Activated naive CD8-positive, alpha-beta T cell treated with anti-CD3 and anti-CD28 coated beads for 36 hours (primary cell): ENCODE measurements around the gene CAMTA1. TPM values are rescaled to one million over a fixed set of nuclear protein-coding genes. Genes with fewer than 3 reads are reported as not detected.

Source experiments
- DNase-seq: peaks from one replicate; pipeline ENCODE4 v3.0.0; 2021
- H3K27ac Mint-ChIP-seq: one replicate; pipeline ENCODE4 v1.8.0; 2022; ENCODE audit warnings: mild to moderate bottlenecking, moderate library complexity, mixed read lengths
- H3K27me3 Mint-ChIP-seq: one replicate; pipeline ENCODE4 v1.8.0; 2022; ENCODE audit warnings: mild to moderate bottlenecking, mixed read lengths
- H3K36me3 Mint-ChIP-seq: one replicate; pipeline ENCODE4 v1.8.0; 2021; ENCODE audit warnings: mild to moderate bottlenecking, mixed read lengths
- H3K4me1 Mint-ChIP-seq: one replicate; pipeline ENCODE4 v1.8.0; 2021; ENCODE audit warnings: mixed read lengths
- H3K4me3 Mint-ChIP-seq: one replicate; pipeline ENCODE4 v1.8.0; 2022; ENCODE audit warnings: mild to moderate bottlenecking, moderate library complexity, mixed read lengths
- H3K9me3 Mint-ChIP-seq: one replicate; pipeline ENCODE4 v1.8.0; 2022; ENCODE audit warnings: mixed read lengths
- total RNA-seq, 2 experiments: library from RNA; stranded (reverse); gene quantifications; one replicate each; pipeline ENCODE4 v1.2.3, GENCODE V29; 2021

CAMTA1 gene
- total RNA-seq, 2 experiments from 2014 or later = 70.4 to 71.4 TPM

GRCh38 chr1:7513081-7513480 is 727.8 kb downstream of the CAMTA1 start:
- Mint-ChIP-seq H3K36me3 (no peaks in the 10 kb centered on the region), H3K4me1 (no peaks in the 10 kb centered on the region), H3K27me3 (peaks cover 3% of the 10 kb centered on the region), H3K9me3 (no peaks in the 10 kb centered on the region), H3K4me3 (no peak overlapping the region), H3K27ac (no peak overlapping the region)
- no peak for DNase-seq

DNA sequence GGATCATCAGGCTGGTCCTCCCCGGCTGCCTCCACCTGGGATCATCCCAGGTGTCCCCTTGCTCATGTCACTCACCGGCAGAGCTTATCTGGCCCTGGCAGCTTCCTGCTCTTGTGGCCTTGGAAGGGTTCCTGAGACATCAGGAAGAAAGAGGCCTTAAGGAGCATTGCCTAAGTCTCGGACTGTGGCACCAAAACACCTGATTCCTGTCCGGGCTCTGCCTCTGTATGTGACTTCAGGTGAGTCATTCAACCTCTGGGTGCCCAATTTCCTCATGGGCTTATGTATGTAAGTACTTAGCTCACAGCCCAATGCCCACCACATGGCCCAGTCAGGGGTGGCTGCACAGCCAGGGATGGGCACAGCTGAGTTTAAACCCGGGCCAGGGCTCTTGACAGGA is 729.9 kb downstream of the CAMTA1 start:
- peaks cover 3% of the 10 kb centered on the region for H3K27me3 Mint-ChIP-seq
- H3K36me3 Mint-ChIP-seq = no peaks in the 10 kb centered on the region
- no peaks in the 10 kb centered on the region for H3K9me3 Mint-ChIP-seq
- H3K4me3 Mint-ChIP-seq = no peak overlapping the region
- no peak for DNase-seq
- H3K27ac Mint-ChIP-seq = no peak overlapping the region
- H3K4me1 Mint-ChIP-seq = no peaks in the 10 kb centered on the region

GRCh38 chr1:7515904-7516303 is 730.6 kb downstream of the CAMTA1 start:
- Mint-ChIP-seq H3K4me3 (no peak overlapping the region), H3K27me3 (peaks cover 3% of the 10 kb centered on the region), H3K27ac (no peak overlapping the region), H3K36me3 (no peaks in the 10 kb centered on the region), H3K4me1 (no peaks in the 10 kb centered on the region), H3K9me3 (no peaks in the 10 kb centered on the region)
- DNase-seq = no peak

- no peak overlapping the region for H3K27ac Mint-ChIP-seq
- no peak for DNase-seq
- no peaks in the 10 kb centered on the region for H3K9me3 Mint-ChIP-seq
- no peak overlapping the region for H3K4me3 Mint-ChIP-seq
- no peaks in the 10 kb centered on the region for H3K4me1 Mint-ChIP-seq
- H3K36me3 Mint-ChIP-seq = no peaks in the 10 kb centered on the region
- H3K27me3 Mint-ChIP-seq = peaks cover 3% of the 10 kb centered on the region
Observed at GRCh38 chr1:7516341-7516740, 731.1 kb downstream of the CAMTA1 start.

- DNase-seq = no peak
- Mint-ChIP-seq H3K4me3 (no peak overlapping the region), H3K4me1 (no peaks in the 10 kb centered on the region), H3K27me3 (peaks cover 3% of the 10 kb centered on the region), H3K9me3 (no peaks in the 10 kb centered on the region), H3K36me3 (no peaks in the 10 kb centered on the region), H3K27ac (no peak overlapping the region)
Observed at GRCh38 chr1:7516929-7517328, 731.7 kb downstream of the CAMTA1 start.

- Mint-ChIP-seq H3K4me3 (no peak overlapping the region), H3K4me1 (no peaks in the 10 kb centered on the region), H3K36me3 (no peaks in the 10 kb centered on the region), H3K27ac (no peak overlapping the region), H3K27me3 (peaks cover 9% of the 10 kb centered on the region), H3K9me3 (no peaks in the 10 kb centered on the region)
- DNase-seq = no peak
Observed at GRCh38 chr1:7517611-7518330, 732.5 kb downstream of the CAMTA1 start.

GRCh38 chr1:7518411-7518810 is 733.2 kb downstream of the CAMTA1 start:
- Mint-ChIP-seq H3K4me3 (no peak overlapping the region), H3K9me3 (no peaks in the 10 kb centered on the region), H3K27me3 (peaks cover 11% of the 10 kb centered on the region), H3K4me1 (no peaks in the 10 kb centered on the region), H3K27ac (no peak overlapping the region), H3K36me3 (no peaks in the 10 kb centered on the region)
- no peak for DNase-seq

GRCh38 chr1:7519181-7519860 is 734.1 kb downstream of the CAMTA1 start:
- H3K4me1 Mint-ChIP-seq = no peaks in the 10 kb centered on the region
- H3K4me3 Mint-ChIP-seq = no peak overlapping the region
- DNase-seq = no peak
- H3K9me3 Mint-ChIP-seq = no peaks in the 10 kb centered on the region
- no peaks in the 10 kb centered on the region for H3K36me3 Mint-ChIP-seq
- H3K27ac Mint-ChIP-seq = no peak overlapping the region
- peaks cover 11% of the 10 kb centered on the region for H3K27me3 Mint-ChIP-seq

DNA sequence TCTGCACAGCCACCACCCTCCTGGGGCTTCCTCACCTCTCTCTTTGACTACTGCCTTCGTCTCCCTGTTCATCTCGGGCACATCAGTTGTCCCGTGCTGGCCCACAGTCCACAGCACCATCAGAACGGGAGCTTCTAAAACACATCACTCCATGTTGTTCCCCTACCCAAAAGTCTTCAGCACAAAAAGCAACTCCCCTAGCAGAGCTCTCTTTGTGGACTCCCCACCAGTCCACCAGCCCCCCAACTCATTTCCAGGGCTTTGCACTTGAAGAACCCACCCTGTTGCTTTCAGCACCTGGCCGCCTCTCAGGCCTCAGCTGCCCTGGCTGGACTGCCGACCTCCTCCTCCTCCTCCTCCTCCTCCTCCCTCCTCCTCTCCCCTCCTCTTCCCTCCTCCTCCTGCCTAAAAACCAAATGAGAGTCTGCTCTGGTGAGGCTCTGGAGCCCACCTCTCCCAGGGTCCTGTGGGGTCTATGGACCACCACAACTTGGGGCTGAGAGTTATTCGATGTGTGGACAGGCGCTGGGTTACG is 734.7 kb downstream of the CAMTA1 start:
- no peak overlapping the region for H3K4me3 Mint-ChIP-seq
- no peaks in the 10 kb centered on the region for H3K4me1 Mint-ChIP-seq
- no peak for DNase-seq
- H3K27me3 Mint-ChIP-seq = peaks cover 11% of the 10 kb centered on the region
- no peaks in the 10 kb centered on the region for H3K9me3 Mint-ChIP-seq
- H3K27ac Mint-ChIP-seq = no peak overlapping the region
- no peaks in the 10 kb centered on the region for H3K36me3 Mint-ChIP-seq

DNA sequence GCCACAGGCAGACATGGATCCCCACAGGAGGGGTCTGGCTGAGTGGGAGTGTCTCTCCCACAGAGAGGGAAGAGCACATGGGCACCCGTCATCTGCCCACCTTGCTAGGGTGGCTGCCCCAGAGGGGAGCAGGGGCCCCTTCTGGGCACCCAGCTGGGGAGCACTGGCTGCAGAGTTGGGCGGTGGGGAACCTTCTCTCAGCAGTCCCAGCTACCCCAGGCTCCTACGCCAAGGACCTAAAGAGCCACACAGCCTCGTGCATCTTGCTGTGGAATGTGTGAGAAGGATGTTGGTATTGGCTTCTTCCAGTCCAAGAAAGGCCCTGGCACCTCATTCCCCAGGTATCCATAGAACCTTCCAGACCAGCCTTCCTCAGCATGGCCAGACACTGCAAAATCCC is 735.2 kb downstream of the CAMTA1 start:
- Mint-ChIP-seq H3K9me3 (no peaks in the 10 kb centered on the region), H3K36me3 (no peaks in the 10 kb centered on the region), H3K4me3 (no peak overlapping the region), H3K4me1 (no peaks in the 10 kb centered on the region), H3K27me3 (peaks cover 11% of the 10 kb centered on the region), H3K27ac (no peak overlapping the region)
- DNase-seq = no peak

DNA sequence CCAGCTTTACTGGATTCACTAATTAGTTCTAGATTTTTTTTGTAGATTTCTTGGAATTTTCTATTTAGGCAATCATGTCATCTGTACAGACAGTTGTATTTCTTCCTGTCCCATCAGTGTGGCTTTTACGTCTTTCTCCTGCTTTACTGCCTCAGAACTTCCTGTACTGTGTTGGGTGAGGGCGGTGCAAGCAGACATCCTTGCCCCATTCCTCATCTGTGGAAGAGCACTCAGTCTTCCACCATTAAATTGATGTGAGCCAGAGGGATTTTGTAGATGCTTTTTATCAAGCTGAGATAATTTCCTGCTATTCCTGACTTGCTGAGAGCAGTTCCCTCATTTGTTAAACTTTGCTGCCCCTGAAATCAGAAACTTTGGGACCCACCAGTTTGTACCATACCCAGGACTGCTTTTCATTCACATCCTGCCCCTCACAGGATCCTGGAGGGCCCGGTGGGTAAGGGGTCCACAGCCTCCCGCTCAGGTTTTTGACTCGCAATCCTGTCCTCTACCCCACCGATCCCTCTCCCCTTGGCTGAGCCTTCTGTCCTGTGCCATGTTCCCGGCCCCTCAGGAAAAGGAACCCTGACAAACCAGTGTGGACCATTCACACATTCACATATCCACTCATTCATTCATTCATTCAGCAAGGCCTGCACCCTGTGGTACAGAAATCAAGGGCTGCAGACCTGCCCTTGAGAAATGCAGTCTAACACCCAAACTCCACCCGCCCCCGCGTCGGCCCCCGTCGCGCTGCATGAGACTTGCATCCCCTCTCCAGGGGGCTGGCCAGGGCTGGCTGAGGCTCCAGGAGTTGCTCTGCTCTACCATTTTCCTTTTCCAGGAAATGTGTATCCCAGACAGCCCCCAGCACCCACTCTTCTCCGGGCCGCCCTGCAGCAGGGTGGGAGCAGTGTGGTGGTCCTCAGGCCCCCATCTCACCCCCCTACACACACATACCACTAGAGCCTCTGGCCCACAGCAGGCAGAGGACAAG is 739.4 kb downstream of the CAMTA1 start:
- H3K4me1 Mint-ChIP-seq = no peaks in the 10 kb centered on the region
- no peak for DNase-seq
- no peaks in the 10 kb centered on the region for H3K36me3 Mint-ChIP-seq

DNA sequence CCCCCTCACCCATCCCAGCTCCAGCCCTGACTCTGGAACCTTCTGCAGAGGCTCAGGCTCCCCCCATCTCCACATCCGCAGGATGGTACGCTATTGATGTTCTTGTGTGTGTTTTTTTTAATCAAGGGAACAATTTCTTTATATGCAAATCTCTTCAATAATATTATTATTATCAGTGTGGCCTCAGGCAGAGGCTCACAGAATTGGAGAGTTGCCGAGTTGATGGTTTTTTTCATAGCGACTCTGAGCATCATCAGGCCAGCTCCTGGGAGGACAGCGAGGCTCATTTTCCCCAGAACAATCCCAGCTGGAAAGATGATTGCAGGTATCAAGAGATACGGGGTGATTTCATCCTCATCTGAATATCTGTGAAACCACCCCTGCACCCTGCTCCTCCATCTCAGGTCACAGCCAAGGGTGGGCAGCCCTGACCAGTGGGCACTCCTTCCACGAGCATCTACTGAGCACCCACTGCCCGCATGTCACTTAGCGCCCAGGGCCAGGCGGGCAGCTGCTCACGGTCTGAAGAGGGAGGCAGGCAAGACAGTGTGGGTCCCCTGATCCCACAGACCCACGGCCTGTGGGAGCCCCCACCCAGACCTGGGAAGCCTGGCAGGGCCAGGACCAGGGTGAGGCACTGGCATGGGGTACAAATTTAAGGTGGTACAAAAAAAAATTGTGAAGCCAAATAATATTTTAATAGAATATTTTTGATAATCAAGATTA is 740.2 kb downstream of the CAMTA1 start:
- no peaks in the 10 kb centered on the region for H3K9me3 Mint-ChIP-seq
- H3K27me3 Mint-ChIP-seq = peaks cover 7% of the 10 kb centered on the region
- DNase-seq = no peak
- H3K27ac Mint-ChIP-seq = no peak overlapping the region
- no peak overlapping the region for H3K4me3 Mint-ChIP-seq
- H3K4me1 Mint-ChIP-seq = no peaks in the 10 kb centered on the region
- no peaks in the 10 kb centered on the region for H3K36me3 Mint-ChIP-seq

More for the DNA sequence above, 739.4 kb downstream of the CAMTA1 start:
- H3K9me3 Mint-ChIP-seq = no peaks in the 10 kb centered on the region
- no peak overlapping the region for H3K27ac Mint-ChIP-seq
- H3K4me3 Mint-ChIP-seq = no peak overlapping the region
- H3K27me3 Mint-ChIP-seq = peaks cover 7% of the 10 kb centered on the region

DNA sequence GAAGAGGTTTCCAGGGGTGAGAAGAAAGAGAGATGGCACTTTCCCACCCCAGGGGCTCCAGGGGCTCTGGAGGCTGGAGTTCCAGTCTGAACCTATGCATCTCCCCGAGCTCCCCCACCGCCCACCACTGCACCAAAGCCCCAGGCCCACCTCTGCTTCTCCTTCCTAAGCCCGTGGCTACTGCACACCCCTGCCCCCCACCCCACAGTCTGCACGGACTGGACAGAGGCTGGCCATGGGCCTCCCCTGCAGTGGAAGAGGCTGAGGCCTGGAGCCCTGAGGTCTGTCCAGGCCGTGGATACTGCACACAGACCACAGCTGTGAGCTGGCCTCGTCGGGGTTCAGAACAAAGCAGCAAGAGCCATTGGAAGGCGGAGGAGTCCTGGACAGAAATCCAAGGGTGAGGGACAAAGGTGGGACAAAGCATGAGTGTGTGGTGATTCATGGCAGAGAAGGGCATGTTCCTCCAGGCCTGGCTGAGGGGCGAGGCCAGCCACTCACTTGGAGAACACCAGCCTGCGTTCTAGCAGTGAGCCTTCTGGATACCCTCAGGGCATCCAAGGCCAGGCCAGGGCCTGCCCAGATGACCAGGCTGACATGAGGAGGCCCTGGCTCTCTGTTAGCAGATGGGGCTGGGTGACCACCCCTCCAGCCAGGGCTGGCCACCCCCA is 741.1 kb downstream of the CAMTA1 start:
- Mint-ChIP-seq H3K36me3 (no peaks in the 10 kb centered on the region), H3K4me1 (no peaks in the 10 kb centered on the region), H3K27ac (no peak overlapping the region), H3K27me3 (peaks cover 7% of the 10 kb centered on the region), H3K9me3 (no peaks in the 10 kb centered on the region), H3K4me3 (no peak overlapping the region)
- DNase-seq = no peak
